Trophoblast cell (in vitro differentiated cells and primary cell): Measurements from ENCODE around the gene CD2BP2. TPM values are rescaled to one million over a fixed set of nuclear protein-coding genes. Genes with fewer than 3 reads are reported as not detected.

Source experiments
- DNase-seq, 2 donors: peaks; one replicate each; pipeline ENCODE4 v3.0.0-alpha.2; 2016
- H2AFZ ChIP-seq: 2 replicates; pipeline ENCODE4 v1.6.1; 2013; ENCODE audit warnings: low read length, moderate library complexity, mild to moderate bottlenecking; ENCODE audit not compliant: insufficient read depth, poor library complexity
- H2AK5ac ChIP-seq: 2 replicates; pipeline ENCODE4 v1.6.1; 2013; ENCODE audit warnings: mild to moderate bottlenecking, low read length
- H2BK120ac ChIP-seq: 2 replicates; pipeline ENCODE4 v1.6.1; 2013; ENCODE audit warnings: low read length, mild to moderate bottlenecking, moderate library complexity; ENCODE audit not compliant: insufficient read depth, poor library complexity
- H2BK12ac ChIP-seq: 2 replicates; pipeline ENCODE4 v1.6.1; 2013; ENCODE audit warnings: mild to moderate bottlenecking, low read length, moderate library complexity
- H2BK5ac ChIP-seq: 2 replicates; pipeline ENCODE4 v1.6.1; 2013; ENCODE audit warnings: low read length, low read depth, moderate library complexity, mild to moderate bottlenecking; ENCODE audit not compliant: poor library complexity
- H3K14ac ChIP-seq: 2 replicates; pipeline ENCODE4 v1.6.1; 2013; ENCODE audit warnings: mild to moderate bottlenecking, low read length
- H3K18ac ChIP-seq: 2 replicates; pipeline ENCODE4 v1.6.1; 2013; ENCODE audit warnings: mild to moderate bottlenecking, low read length
- H3K23ac ChIP-seq: 2 replicates; pipeline ENCODE4 v1.6.1; 2013; ENCODE audit warnings: low read length
- H3K27ac ChIP-seq: 2 replicates; pipeline ENCODE4 v1.5.1; 2013; ENCODE audit warnings: low read depth, mild to moderate bottlenecking, inconsistent platforms, low read length, moderate library complexity
- H3K27me3 ChIP-seq: 2 replicates; pipeline ENCODE4 v1.6.1; 2013; ENCODE audit warnings: inconsistent platforms, mild to moderate bottlenecking, low read length, moderate library complexity; ENCODE audit not compliant: insufficient read depth
- H3K36me3 ChIP-seq, 2 experiments: 1 replicate in 1 of 2; 2 replicates in 1 of 2; pipeline ENCODE4 v1.6.1; 2013; ENCODE audit warnings: low read length in 2 of 2, mild to moderate bottlenecking in 2 of 2, moderate library complexity in 1 of 2; ENCODE audit not compliant: insufficient read depth in 2 of 2, control insufficient read depth in 1 of 2
- H3K4ac ChIP-seq: 2 replicates; pipeline ENCODE4 v1.6.1; 2013; ENCODE audit warnings: low read depth, mild to moderate bottlenecking, low read length, moderate library complexity
- H3K4me1 ChIP-seq, 2 experiments: 1 replicate in 1 of 2; 2 replicates in 1 of 2; pipeline ENCODE4 v1.6.1; 2013; ENCODE audit warnings: low read length in 2 of 2, mild to moderate bottlenecking in 2 of 2, moderate library complexity in 1 of 2; ENCODE audit not compliant: insufficient read depth in 2 of 2, control insufficient read depth in 1 of 2
- H3K4me2 ChIP-seq: 2 replicates; pipeline ENCODE4 v1.6.1; 2013; ENCODE audit warnings: inconsistent platforms, mild to moderate bottlenecking, low read length, moderate library complexity
- H3K4me3 ChIP-seq: 2 replicates; pipeline ENCODE4 v1.5.1; 2013; ENCODE audit warnings: mild to moderate bottlenecking, low read depth, low read length, inconsistent platforms
- H3K79me1 ChIP-seq: one replicate; pipeline ENCODE4 v1.6.1; 2013; ENCODE audit warnings: low read length
- H3K79me2 ChIP-seq: 2 replicates; pipeline ENCODE4 v1.6.1; 2013; ENCODE audit warnings: low read length, mild to moderate bottlenecking; ENCODE audit not compliant: control insufficient read depth, insufficient read depth, poor library complexity
- H3K9ac ChIP-seq: 2 replicates; pipeline ENCODE4 v1.6.1; 2013; ENCODE audit warnings: mild to moderate bottlenecking, low read length
- H3K9me3 ChIP-seq: 2 replicates; pipeline ENCODE4 v1.6.1; 2013; ENCODE audit warnings: low read depth, mild to moderate bottlenecking, control low read depth, inconsistent platforms, low read length; ENCODE audit not compliant: insufficient read depth
- H4K12ac ChIP-seq: 2 replicates; pipeline ENCODE4 v1.6.1; 2013; ENCODE audit warnings: low read depth, mild to moderate bottlenecking, low read length, moderate library complexity
- H4K8ac ChIP-seq: 2 replicates; pipeline ENCODE4 v1.6.1; 2013; ENCODE audit warnings: low read depth, mild to moderate bottlenecking, low read length, moderate library complexity
- H4K91ac ChIP-seq: one replicate; pipeline ENCODE4 v1.6.1; 2013; ENCODE audit warnings: low read depth, mild to moderate bottlenecking, low read length, moderate library complexity
- WGBS: extraction: QIAGEN DNeasy Blood & Tissue Kit; methylation state at CpG from one replicate; pipeline ENCODE4 v1.1.7; 2013; ENCODE audit warnings: missing lambda C conversion rate; ENCODE audit not compliant: insufficient read length, insufficient coverage; ENCODE audit errors: extremely low coverage; 5-methylcytosine and 5-hydroxymethylcytosine counted together
- polyA plus RNA-seq: library from polyadenylated mRNA; stranded (reverse); fragments of 200-250 nt; gene quantifications from 2 replicates; pipeline ENCODE4 v1.2.3, GENCODE V29; 2013

Gene CD2BP2
- 35.5 and 38.3 TPM in 2 replicates for polyA plus RNA-seq

DNA sequence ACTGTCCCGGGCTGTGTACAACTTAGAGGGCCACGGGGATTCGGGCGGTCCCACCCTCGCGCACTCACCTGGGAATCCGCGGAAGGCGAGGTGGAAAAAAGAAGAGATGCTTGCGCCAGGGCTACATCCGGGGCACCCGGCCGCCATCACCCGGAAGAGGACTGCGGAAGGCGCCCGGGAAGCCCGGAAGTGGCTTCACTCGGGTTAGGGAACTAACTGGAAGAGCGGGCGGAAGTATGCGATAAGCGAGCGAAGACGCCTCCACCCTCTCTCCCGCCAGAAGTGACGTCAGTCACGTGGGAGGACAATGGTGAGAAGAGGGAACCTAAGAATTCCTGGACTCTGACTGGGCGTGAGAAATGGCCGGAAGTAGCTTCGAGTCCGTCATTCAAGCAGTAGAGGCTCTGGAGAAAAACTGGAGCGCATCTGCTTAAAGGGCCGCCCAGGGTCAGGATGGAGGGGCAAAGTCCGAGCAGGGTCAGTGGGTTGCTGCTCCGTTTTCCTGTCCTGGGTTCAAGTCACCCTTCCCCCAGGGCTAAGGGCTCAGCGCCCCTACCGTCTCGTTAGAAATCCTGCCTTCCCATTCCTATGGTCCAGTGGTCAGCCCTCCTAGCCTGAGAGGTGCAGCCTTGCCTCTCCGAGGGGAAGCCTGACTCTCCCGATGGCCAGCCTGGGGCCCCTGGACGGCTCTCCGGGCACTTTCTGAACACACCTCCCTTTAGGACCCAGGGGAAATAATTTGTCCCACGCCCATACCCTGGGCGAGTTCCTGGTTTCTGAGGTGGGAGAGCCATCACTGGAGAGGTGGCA, at the start of gene CD2BP2:
Gene CD2BP2, minus strand, starts transcription at position 165 of the 810 bp plus-strand sequence. CDS start 627 bp downstream, outside the sequence.
- H3K27ac ChIP-seq, result peak within 1 kb of the TSS; percentile 79
- H3K4ac ChIP-seq, result peak within 1 kb of the TSS; percentile 77
- DNase-seq, result peak; percentile 100
- no CpG with 5 or more reads among the region's 45 CpGs for WGBS
- H3K79me2 ChIP-seq, result peaks cover 10% of the 10 kb centered on the region
- peak within 1 kb of the TSS; percentile 82 for H2BK120ac ChIP-seq
- peak within 1 kb of the TSS; percentile 29 for H2BK12ac ChIP-seq
- H3K27me3 ChIP-seq, result no peaks in the 10 kb centered on the region
- peak within 1 kb of the TSS; percentile 69 for H2AK5ac ChIP-seq
- peak within 1 kb of the TSS; percentile 89 for H3K14ac ChIP-seq
- peak within 1 kb of the TSS; percentile 58 for H3K4me2 ChIP-seq
- H3K9me3 ChIP-seq, result no peaks in the 10 kb centered on the region
- peaks cover 15% of the 10 kb centered on the region for H3K79me1 ChIP-seq
- H4K91ac ChIP-seq, result peak within 1 kb of the TSS; percentile 93
- H3K9ac ChIP-seq, result peak within 1 kb of the TSS; percentile 99
- no peak within 1 kb of the TSS for H3K23ac ChIP-seq
- H2BK5ac ChIP-seq, result peak within 1 kb of the TSS; percentile 87
- H3K4me1 ChIP-seq, result peaks cover 19 to 20% of the 10 kb centered on the region in 2 experiments
- peak within 1 kb of the TSS; percentile 86 for H3K18ac ChIP-seq
- peak within 1 kb of the TSS; percentile 58 for H2AFZ ChIP-seq
- H4K8ac ChIP-seq, result peak within 1 kb of the TSS; percentile 90
- H3K36me3 ChIP-seq, result peaks cover 68 to 73% of the 10 kb centered on the region in 2 experiments
- H4K12ac ChIP-seq, result peak within 1 kb of the TSS; percentile 86
- peak within 1 kb of the TSS; percentile 98 for H3K4me3 ChIP-seq

DNA sequence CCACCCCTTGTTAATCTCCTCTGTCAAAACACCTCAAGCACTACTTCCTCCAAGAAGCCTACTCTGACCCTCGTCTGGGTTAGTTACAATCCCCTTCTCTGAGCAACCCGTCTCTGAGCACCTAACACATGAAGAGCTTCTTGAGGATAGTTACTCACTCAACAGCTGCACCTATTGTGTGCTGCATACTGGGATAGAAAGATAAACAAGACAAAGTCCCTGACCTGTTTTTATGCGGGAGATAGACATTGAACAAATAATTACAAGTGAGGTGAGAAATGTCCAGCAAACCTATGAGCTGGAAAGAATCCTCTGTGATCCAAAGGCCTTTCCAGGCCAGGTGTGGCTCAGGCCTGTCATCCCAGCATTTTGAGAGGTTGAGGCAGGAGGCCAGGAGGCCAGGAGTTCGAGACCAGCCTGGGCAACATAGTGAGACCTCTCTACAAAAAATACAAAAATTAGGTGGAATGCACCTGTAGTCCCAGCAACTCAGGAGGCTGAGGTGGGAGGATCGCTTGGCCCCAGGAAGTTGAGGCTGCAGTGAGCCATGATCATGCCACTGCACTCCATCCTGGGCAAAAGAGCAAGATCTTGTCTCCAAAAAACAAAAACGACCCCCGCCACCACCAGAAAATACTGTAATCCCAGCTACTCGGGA, 46.8 kb upstream of the CD2BP2 start:
- H3K79me1 ChIP-seq, result peaks cover 17% of the 10 kb centered on the region
- no peak overlapping the region for H2BK5ac ChIP-seq
- no peak overlapping the region for H3K18ac ChIP-seq
- peaks cover 18 to 19% of the 10 kb centered on the region in 2 experiments for H3K36me3 ChIP-seq
- WGBS, result no CpG with 5 or more reads among the region's 8 CpGs
- no peak overlapping the region for H4K8ac ChIP-seq
- no peak overlapping the region for H3K4me2 ChIP-seq
- no peak overlapping the region for H2AFZ ChIP-seq
- no peak overlapping the region for H3K4me3 ChIP-seq
- no peaks in the 10 kb centered on the region for H3K27me3 ChIP-seq
- no peak overlapping the region for H4K12ac ChIP-seq
- H3K27ac ChIP-seq, result no peak overlapping the region
- no peaks in the 10 kb centered on the region for H3K9me3 ChIP-seq
- no peak for DNase-seq
- H2AK5ac ChIP-seq, result no peak overlapping the region
- no peak overlapping the region for H2BK120ac ChIP-seq
- peaks cover 13 to 16% of the 10 kb centered on the region in 2 experiments for H3K4me1 ChIP-seq
- H3K79me2 ChIP-seq, result peaks cover 2% of the 10 kb centered on the region
- no peak overlapping the region for H2BK12ac ChIP-seq
- no peak overlapping the region for H3K4ac ChIP-seq
- H3K14ac ChIP-seq, result no peak overlapping the region
- no peak overlapping the region for H3K23ac ChIP-seq
- no peak overlapping the region for H4K91ac ChIP-seq
- H3K9ac ChIP-seq, result no peak overlapping the region

DNA sequence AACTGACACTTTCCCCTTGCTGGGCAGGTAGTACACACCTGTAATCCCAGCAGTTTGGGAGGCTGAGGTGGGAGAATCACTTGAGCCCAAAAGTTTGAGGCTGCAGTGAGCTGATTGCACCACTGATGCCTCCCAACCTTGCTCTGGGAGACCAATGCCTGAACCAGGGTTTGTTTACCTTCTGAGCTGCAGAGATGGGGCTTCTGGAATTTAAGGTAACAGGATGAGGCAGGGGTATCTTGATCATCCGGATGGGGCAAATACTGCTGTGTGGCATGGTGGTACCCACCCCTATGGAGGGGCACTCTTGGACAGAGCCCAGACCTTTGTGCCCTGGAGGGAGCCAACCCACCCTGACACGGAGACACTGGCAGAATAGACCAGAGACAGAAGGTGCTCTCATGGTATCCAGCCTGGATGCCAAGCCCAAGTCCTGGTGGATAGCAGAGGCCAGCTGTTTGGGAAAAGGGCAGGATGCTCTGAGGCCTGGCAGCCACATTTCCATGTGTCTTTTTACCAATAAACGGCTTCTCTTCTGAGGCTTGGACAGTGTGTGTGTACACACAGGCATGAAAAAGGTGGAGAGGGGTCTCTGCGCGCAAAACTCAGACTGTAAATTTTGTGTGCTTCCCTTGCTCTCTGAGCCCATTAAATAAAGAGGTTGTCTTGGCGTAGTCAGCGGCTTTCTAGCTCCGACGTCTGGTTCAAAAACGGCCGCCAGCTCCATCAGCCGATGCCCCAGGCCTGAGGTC, 44.5 kb upstream of the CD2BP2 start:
- H3K14ac ChIP-seq, result peak overlapping the region; percentile 34
- H3K18ac ChIP-seq, result peak overlapping the region; percentile 13
- no peaks in the 10 kb centered on the region for H3K9me3 ChIP-seq
- H2BK5ac ChIP-seq, result peak overlapping the region; percentile 24
- H4K91ac ChIP-seq, result peak overlapping the region; percentile 71
- H4K12ac ChIP-seq, result peak overlapping the region; percentile 9
- peaks cover 27% of the 10 kb centered on the region for H3K79me1 ChIP-seq
- peak overlapping the region; percentile 5 for H2AK5ac ChIP-seq
- H2AFZ ChIP-seq, result peak overlapping the region; percentile 18
- H3K4me3 ChIP-seq, result no peak overlapping the region
- H2BK120ac ChIP-seq, result peak overlapping the region; percentile 73
- H3K27ac ChIP-seq, result peak overlapping the region; percentile 100
- WGBS, result no CpG with 5 or more reads among the region's 12 CpGs
- peaks cover 14% of the 10 kb centered on the region for H3K79me2 ChIP-seq
- no peak overlapping the region for H3K23ac ChIP-seq
- H3K4ac ChIP-seq, result peak overlapping the region; percentile 5
- peak overlapping the region; percentile 22 for H3K9ac ChIP-seq
- H2BK12ac ChIP-seq, result peak overlapping the region; percentile 16
- H3K4me2 ChIP-seq, result peak overlapping the region; percentile 73
- DNase-seq, result no peak
- peaks cover 19 to 20% of the 10 kb centered on the region in 2 experiments for H3K36me3 ChIP-seq
- peaks cover 14 to 18% of the 10 kb centered on the region in 2 experiments for H3K4me1 ChIP-seq
- H4K8ac ChIP-seq, result peak overlapping the region; percentile 8
- no peaks in the 10 kb centered on the region for H3K27me3 ChIP-seq
